ENCODE data around the gene POLG2. TPM values are rescaled to one million over a fixed set of nuclear protein-coding genes. Genes with fewer than 3 reads are reported as not detected.

The POLG2 gene
- total and polyA plus RNA-seq, 2 donors from 2014 or later, result 9.0 to 18.4 TPM

DNA sequence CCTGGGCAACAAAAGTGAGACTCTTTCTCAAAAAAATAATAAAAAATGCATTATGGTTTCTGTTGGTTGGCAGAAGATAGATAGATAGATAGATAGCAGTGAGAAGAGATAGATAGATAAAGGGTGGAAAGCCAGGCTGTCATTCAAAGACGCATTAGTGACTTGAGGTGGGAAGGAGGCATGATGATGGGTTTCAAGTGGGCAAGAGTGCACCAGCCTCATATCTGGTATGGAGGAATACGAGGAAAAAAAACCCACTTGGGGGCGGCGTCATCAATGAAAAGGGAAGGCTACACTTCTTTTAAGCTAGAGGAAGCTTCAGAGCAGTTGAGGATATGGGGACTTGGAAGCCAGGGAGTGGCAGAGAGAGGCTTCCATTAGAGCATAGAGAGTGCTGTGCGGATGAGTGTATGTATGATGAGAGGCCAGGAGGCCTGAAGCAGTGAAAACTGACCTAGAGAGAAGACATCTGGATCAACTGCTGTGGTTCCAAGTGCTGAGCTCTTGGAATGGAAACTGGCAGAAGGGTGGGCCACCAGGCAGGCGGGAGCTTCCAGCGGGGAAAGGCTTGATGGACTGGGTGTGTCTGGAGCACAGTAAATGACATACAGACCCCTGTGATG, 41.8 kb upstream of the POLG2 start:
- no peak for DNase-seq
- Histone ChIP-seq H3K4me3 (ENCODE audit: low read length in 3 of 3) (no peak overlapping the region), H3K9me3 (ENCODE audit: control insufficient read depth in 2 of 3, insufficient read depth in 1 of 3, low read length in 3 of 3) (no peaks in the 10 kb centered on the region), H3K4me1 (ENCODE audit: control insufficient read depth in 2 of 3, insufficient read depth in 2 of 3, low read depth in 1 of 3, low read length in 3 of 3) (no peaks in the 10 kb centered on the region), H3K27ac (ENCODE audit: low read depth in 2 of 2, low read length in 2 of 2) (no peak overlapping the region), H3K36me3 (ENCODE audit: control insufficient read depth in 2 of 3, insufficient read depth in 3 of 3, low read length in 3 of 3) (peaks cover 6 to 23% (median 22%) of the 10 kb centered on the region in 3 donors), H3K27me3 (ENCODE audit: control insufficient read depth, insufficient read depth, low read length) (no peaks in the 10 kb centered on the region), H3K9ac (ENCODE audit: low read length in 3 of 3) (no peak overlapping the region)
- FAIRE-seq, result no peak
- intact Hi-C loops (cut with DNase I), result no loop called here
- TF ChIP-seq CTCF (IDR thresholded peaks at IDR 0.05; ENCODE audit: borderline replicate concordance, extremely low read depth, insufficient read depth), result no peak

DNA sequence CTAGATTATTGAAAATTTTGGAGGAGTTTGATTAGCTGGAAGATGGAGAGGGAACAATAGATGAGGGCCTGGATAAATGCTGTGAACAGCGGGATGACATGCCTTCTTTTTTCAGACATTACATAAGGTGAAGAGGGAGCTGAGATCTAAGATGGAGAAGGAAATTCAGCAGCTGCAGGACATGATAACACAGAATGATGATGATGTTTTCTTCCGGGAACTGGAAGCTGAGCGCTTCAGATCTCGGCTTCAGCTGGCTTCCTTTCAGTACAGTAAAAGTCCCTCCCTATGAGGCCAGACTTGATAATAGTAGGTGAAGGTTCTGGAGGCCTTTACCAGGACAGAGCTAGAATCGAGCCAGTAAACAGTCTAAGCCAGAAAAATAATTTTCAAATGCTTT, 40.6 kb upstream of the POLG2 start:
- FAIRE-seq (no peak), DNase-seq (no peak)
- Histone ChIP-seq H3K9ac (ENCODE audit: low read length in 3 of 3) (no peak overlapping the region), H3K36me3 (ENCODE audit: control insufficient read depth in 2 of 3, insufficient read depth in 3 of 3, low read length in 3 of 3) (peaks cover 11 to 33% (median 28%) of the 10 kb centered on the region in 3 donors), H3K4me1 (ENCODE audit: control insufficient read depth in 2 of 3, insufficient read depth in 2 of 3, low read depth in 1 of 3, low read length in 3 of 3) (no peaks in the 10 kb centered on the region), H3K27ac (ENCODE audit: low read depth in 2 of 2, low read length in 2 of 2) (no peak overlapping the region), H3K9me3 (ENCODE audit: control insufficient read depth in 2 of 3, insufficient read depth in 1 of 3, low read length in 3 of 3) (no peaks in the 10 kb centered on the region), H3K4me3 (ENCODE audit: low read length in 3 of 3) (no peak overlapping the region), H3K27me3 (ENCODE audit: control insufficient read depth, insufficient read depth, low read length) (no peaks in the 10 kb centered on the region)
- TF ChIP-seq CTCF (IDR thresholded peaks at IDR 0.05; ENCODE audit: borderline replicate concordance, extremely low read depth, insufficient read depth), result no peak
- intact Hi-C loops (cut with DNase I), result no loop called here

- H3K9me3 ChIP-seq (ENCODE audit: control insufficient read depth in 2 of 3, insufficient read depth in 1 of 3, low read length in 3 of 3), result no peaks in the 10 kb centered on the region
- TF ChIP-seq CTCF (IDR thresholded peaks at IDR 0.05; ENCODE audit: borderline replicate concordance, extremely low read depth, insufficient read depth), result no peak
- no peak overlapping the region for H3K9ac ChIP-seq (ENCODE audit: low read length in 3 of 3)
- no peak overlapping the region for H3K27ac ChIP-seq (ENCODE audit: low read depth in 2 of 2, low read length in 2 of 2)
- intact Hi-C loops (cut with DNase I), result no loop called here
- peaks cover 12 to 39% (median 32%) of the 10 kb centered on the region in 3 donors for H3K36me3 ChIP-seq (ENCODE audit: control insufficient read depth in 2 of 3, insufficient read depth in 3 of 3, low read length in 3 of 3)
- no peak for FAIRE-seq
- no peak overlapping the region for H3K4me3 ChIP-seq (ENCODE audit: low read length in 3 of 3)
- H3K4me1 ChIP-seq (ENCODE audit: control insufficient read depth in 2 of 3, insufficient read depth in 2 of 3, low read depth in 1 of 3, low read length in 3 of 3), result no peaks in the 10 kb centered on the region
- no peak for DNase-seq
- no peaks in the 10 kb centered on the region for H3K27me3 ChIP-seq (ENCODE audit: control insufficient read depth, insufficient read depth, low read length)
Observed at GRCh38 chr17:64536913-64537312, 40.1 kb upstream of the POLG2 start.

DNA sequence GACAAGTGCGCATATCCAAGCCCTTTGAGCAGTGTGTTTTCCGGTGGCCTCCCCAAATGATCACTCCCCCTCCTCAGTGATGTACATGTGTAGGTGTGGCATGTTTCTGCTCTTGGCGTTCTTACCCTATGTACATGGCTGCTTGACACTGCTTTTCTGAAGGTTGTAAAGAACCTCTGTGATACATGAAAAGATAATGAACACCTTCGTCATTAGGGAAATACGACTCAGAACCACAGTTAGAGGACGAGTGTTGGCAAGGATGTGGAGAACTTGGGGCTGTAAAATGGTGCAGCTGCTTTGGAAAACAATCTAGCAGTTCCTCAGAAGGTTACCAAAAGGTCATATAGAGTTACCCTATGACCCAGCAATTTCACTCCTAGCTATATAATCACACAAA, 38.5 kb upstream of the POLG2 start:
- FAIRE-seq, result no peak
- Histone ChIP-seq H3K4me3 (ENCODE audit: low read length in 3 of 3) (no peak overlapping the region), H3K4me1 (ENCODE audit: control insufficient read depth in 2 of 3, insufficient read depth in 2 of 3, low read depth in 1 of 3, low read length in 3 of 3) (no peaks in the 10 kb centered on the region), H3K36me3 (ENCODE audit: control insufficient read depth in 2 of 3, insufficient read depth in 3 of 3, low read length in 3 of 3) (peaks cover 12 to 52% (median 40%) of the 10 kb centered on the region in 3 donors), H3K27ac (ENCODE audit: low read depth in 2 of 2, low read length in 2 of 2) (no peak overlapping the region), H3K9me3 (ENCODE audit: control insufficient read depth in 2 of 3, insufficient read depth in 1 of 3, low read length in 3 of 3) (no peaks in the 10 kb centered on the region), H3K27me3 (ENCODE audit: control insufficient read depth, insufficient read depth, low read length) (no peaks in the 10 kb centered on the region), H3K9ac (ENCODE audit: low read length in 3 of 3) (no peak overlapping the region)
- intact Hi-C loops (cut with DNase I), result no loop called here
- no peak for DNase-seq
- no peak for TF ChIP-seq CTCF (IDR thresholded peaks at IDR 0.05; ENCODE audit: borderline replicate concordance, extremely low read depth, insufficient read depth)

Data from kidney (tissue), 14 donors.